Esophagus muscularis mucosa (tissue), 4 donors: Measurements from ENCODE around the gene GLIS2. TPM values are rescaled to one million over a fixed set of nuclear protein-coding genes. Genes with fewer than 3 reads are reported as not detected.

Experiments used
- DNase-seq: peaks from one replicate; pipeline ENCODE4 v3.0.0-alpha.2; 2017; ENCODE audit errors: extremely low spot score
- H3K27ac ChIP-seq, 4 donors: fragments of 200-600 bp; sonication (generic); replicated peaks in 1 of 4; 1 replicate in 3 of 4; 2 replicates in 1 of 4; pipeline ENCODE4 v1.5.1; 2016 to 2019; ENCODE audit warnings: mild to moderate bottlenecking in 1 of 4
- H3K27me3 ChIP-seq, 4 donors: fragments of 200-600 bp; sonication (generic); one replicate each; pipeline versions ENCODE4 v1.5.1 to v1.6.0; 2016 to 2019
- H3K36me3 ChIP-seq, 4 donors: fragments of 200-600 bp; sonication (generic); one replicate each; pipeline ENCODE4 v1.5.1; 2016 to 2019
- H3K4me1 ChIP-seq, 4 donors: fragments of 200-600 bp; sonication (generic); one replicate each; pipeline ENCODE4 v1.5.1; 2016 to 2019
- H3K4me3 ChIP-seq, 4 donors: fragments of 200-600 bp; sonication (generic); 1 replicate in 2 of 4; 2 replicates in 2 of 4; pipeline ENCODE4 v1.5.1; 2016 to 2019; ENCODE audit warnings: mild to moderate bottlenecking in 4 of 4, moderate library complexity in 1 of 4
- H3K9me3 ChIP-seq, 4 donors: fragments of 200-600 bp; sonication (generic); 1 replicate in 3 of 4; 2 replicates in 1 of 4; pipeline ENCODE4 v1.5.1; 2016 to 2019
- EP300 ChIP-seq: sonication (generic); formaldehyde crosslinking; IDR thresholded peaks from one replicate; pipeline ENCODE4 v1.6.1; 2017; ENCODE audit warnings: antibody characterized with exemption
- POLR2A ChIP-seq: fragments of 450-650 bp; IDR thresholded peaks from one replicate; pipeline ENCODE4 v1.6.1; 2017; ENCODE audit warnings: antibody characterized with exemption, moderate library complexity, mild to moderate bottlenecking, low read depth
- POLR2AphosphoS5 ChIP-seq, 2 donors: sonication (generic); formaldehyde crosslinking; IDR thresholded peaks; one replicate each; pipeline ENCODE4 v1.6.1; 2017; ENCODE audit warnings: antibody characterized with exemption in 2 of 2
- WGBS: methylation state at CpG from one replicate; pipeline ENCODE4 v1.1.5; 2018; 5-methylcytosine and 5-hydroxymethylcytosine counted together
- intact Hi-C: fragments of 100-400 bp; cut with DNase I; formaldehyde crosslinking; loops from one replicate; pipeline ENCODE4 v1.15.1; 2023
- total RNA-seq, 4 donors: library from RNA; depleted of rRNA; stranded (reverse); fragments of >200 nt; gene quantifications; one replicate each; pipeline versions ENCODE4 v1.1.0 to v1.2.1, GENCODE V29; 2016
- TF ChIP-seq, protein P1 (sequence below), 3 experiments: fragments of 200-600 bp in 2 of 3; fragments of 450-650 bp in 1 of 3; sonication (generic) in 2 of 3; IDR thresholded peaks; one replicate each; pipeline ENCODE4 v1.5.1; 2017 to 2019; ENCODE audit warnings: antibody characterized with exemption in 3 of 3, mild to moderate bottlenecking in 2 of 3, moderate library complexity in 1 of 3

GLIS2 gene
- total RNA-seq, 4 donors from 2014 or later, result 10.8 to 32.6 (median 14.9) TPM

DNA sequence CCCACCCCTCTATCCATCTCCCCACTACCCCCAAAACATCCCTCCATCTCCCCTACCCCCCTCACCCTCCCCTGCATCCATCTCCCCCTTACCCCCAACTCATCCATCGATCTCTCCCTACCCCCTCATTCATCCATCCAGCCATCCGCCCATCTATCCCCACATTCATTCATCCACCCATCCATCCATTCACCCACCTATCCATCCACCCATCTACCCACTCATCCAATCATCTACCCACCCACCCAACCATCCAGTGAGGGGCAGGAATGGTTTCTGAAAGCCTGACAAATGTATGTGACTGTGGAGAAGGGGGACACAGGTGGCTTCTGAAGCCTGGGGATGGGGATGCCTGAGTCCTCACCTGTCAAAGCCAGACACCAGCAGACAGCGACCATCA lies 44.0 kb downstream of the GLIS2 start:
- TF ChIP-seq EP300 (no peak), POLR2A (no peak), POLR2AphosphoS5 (IDR thresholded peaks at IDR 0.05) (no peak)
- TF ChIP-seq, protein P1, sequence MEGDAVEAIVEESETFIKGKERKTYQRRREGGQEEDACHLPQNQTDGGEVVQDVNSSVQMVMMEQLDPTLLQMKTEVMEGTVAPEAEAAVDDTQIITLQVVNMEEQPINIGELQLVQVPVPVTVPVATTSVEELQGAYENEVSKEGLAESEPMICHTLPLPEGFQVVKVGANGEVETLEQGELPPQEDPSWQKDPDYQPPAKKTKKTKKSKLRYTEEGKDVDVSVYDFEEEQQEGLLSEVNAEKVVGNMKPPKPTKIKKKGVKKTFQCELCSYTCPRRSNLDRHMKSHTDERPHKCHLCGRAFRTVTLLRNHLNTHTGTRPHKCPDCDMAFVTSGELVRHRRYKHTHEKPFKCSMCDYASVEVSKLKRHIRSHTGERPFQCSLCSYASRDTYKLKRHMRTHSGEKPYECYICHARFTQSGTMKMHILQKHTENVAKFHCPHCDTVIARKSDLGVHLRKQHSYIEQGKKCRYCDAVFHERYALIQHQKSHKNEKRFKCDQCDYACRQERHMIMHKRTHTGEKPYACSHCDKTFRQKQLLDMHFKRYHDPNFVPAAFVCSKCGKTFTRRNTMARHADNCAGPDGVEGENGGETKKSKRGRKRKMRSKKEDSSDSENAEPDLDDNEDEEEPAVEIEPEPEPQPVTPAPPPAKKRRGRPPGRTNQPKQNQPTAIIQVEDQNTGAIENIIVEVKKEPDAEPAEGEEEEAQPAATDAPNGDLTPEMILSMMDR (IDR thresholded peaks at IDR 0.05), result no peak
- no peaks in the 10 kb centered on the region for H3K9me3 ChIP-seq
- H3K27ac ChIP-seq, result no peak overlapping the region
- WGBS, result 84% methylated on average over 2 of the region's 3 CpGs
- H3K27me3 ChIP-seq, result no peaks in the 10 kb centered on the region
- DNase-seq, result no peak
- H3K4me1 ChIP-seq, result peaks cover 0 to 7% (median 3%) of the 10 kb centered on the region in 4 donors
- H3K4me3 ChIP-seq, result no peak overlapping the region
- peaks cover 23 to 82% (median 63%) of the 10 kb centered on the region in 4 donors for H3K36me3 ChIP-seq
- intact Hi-C loops, result loop anchor here (1.0 kb wide), 1 partner anchor 41 kb away; no protein-coding TSS in a partner anchor

DNA sequence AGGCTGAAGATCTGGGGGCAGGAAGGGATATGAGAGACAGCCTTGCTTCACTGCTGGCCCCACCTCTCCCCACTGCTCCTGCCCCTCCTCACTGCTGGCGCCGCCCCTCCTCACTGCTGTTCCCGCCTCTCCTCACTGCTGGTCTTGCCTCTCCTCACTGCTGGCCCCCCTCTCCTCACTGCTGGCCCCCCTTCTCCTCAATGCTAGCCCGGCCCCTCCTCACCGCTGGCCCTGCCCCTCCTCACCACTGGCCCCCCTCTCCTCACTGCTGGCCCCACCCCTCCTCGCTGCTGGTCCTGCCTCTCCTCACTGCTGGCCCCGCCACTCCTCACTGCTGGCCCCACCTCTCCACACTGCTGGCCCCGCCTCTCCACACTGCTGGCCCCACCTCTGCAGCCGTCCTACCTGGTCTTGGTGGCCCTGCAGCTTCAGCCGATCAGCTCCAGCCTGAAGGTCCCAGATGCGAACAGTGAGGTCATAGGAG lies 44.7 kb downstream of the GLIS2 start:
- intact Hi-C loops, result no loop called here
- WGBS, result 88% methylated on average over 11 of the region's 11 CpGs
- no peak overlapping the region for H3K4me3 ChIP-seq
- H3K27me3 ChIP-seq, result no peaks in the 10 kb centered on the region
- H3K9me3 ChIP-seq, result no peaks in the 10 kb centered on the region
- peaks cover 0 to 7% (median 3%) of the 10 kb centered on the region in 4 donors for H3K4me1 ChIP-seq
- H3K36me3 ChIP-seq, result peaks cover 23 to 84% (median 65%) of the 10 kb centered on the region in 4 donors
- DNase-seq, result no peak
- no peak overlapping the region for H3K27ac ChIP-seq
- TF ChIP-seq POLR2AphosphoS5 (IDR thresholded peaks at IDR 0.05) (no peak), EP300 (no peak), POLR2A (no peak)
- TF ChIP-seq, protein P1 (IDR thresholded peaks at IDR 0.05), result no peak

DNA sequence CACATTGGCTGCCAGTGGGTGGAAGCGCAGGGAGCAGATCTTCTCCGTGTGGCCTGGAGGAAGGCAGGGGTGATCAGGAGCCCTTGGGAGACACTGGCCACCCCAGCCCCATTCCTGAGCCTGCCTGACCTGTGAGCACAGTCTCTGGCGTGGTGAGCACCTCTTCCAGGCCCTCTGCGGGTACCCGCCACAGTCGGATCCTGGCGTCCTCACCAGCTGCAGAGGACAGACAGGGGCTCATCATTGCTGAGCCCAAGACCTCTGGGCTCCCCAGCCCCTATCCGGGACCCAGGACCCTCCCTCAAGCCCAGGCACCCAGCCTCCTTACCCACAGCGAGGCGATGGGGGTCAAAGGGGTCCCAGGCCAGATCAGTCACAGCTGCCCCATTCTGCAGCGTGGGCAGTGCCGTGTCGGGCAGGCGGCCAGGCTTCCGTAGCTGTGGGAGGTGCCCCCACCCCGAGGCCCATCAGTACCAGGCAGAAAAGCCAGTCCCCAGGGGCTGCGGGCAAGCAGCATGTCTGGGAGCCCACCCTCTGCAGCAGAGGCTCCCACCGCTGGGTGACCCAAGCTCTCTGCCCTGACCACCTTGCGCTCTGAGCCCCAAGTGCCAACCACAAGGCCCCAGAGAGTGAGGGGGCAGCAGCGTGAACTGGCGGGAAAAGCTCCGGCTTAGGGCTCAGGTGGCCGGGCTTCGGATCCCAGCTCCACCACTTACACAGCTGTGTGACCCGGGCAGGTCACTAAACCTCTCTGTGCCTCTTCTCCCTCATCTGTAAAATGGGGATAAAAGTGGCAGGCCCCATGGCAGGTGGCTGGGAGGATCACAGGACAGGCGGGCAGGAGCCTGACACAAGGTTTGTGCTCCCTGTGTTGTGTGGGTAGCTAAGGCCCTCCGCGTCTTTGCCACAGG lies 45.4 kb downstream of the GLIS2 start:
- TF ChIP-seq POLR2AphosphoS5 (IDR thresholded peaks at IDR 0.05) (no peak), POLR2A (no peak), EP300 (no peak)
- TF ChIP-seq, protein P1 (IDR thresholded peaks at IDR 0.05), result no peak
- no peak overlapping the region for H3K4me3 ChIP-seq
- H3K27ac ChIP-seq, result no peak overlapping the region
- intact Hi-C loops, result no loop called here
- peaks cover 0 to 7% (median 3%) of the 10 kb centered on the region in 4 donors for H3K4me1 ChIP-seq
- no peaks in the 10 kb centered on the region for H3K9me3 ChIP-seq
- no peak for DNase-seq
- no peaks in the 10 kb centered on the region for H3K27me3 ChIP-seq
- H3K36me3 ChIP-seq, result peaks cover 23 to 79% (median 68%) of the 10 kb centered on the region in 4 donors
- WGBS, result 95% methylated on average over 9 of the region's 28 CpGs

DNA sequence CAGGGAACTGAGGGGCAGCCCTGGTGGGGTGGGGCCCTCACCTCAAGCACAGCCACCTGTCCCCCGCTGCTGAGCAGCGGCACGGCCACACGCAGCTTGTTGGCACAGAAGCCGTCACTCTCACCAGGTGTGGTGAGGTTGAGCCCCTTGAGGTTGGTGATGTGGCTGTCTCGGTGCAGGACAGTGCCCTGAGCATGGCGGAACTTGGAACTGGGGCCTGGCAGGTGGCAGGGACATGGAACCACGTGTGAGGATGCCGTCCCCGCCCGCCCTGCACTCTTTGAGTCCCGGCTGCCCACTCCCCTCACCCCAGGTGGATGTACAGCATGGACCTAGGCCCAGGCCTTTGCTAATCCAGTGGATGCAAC lies 46.1 kb downstream of the GLIS2 start:
- Histone ChIP-seq H3K27me3 (no peaks in the 10 kb centered on the region), H3K9me3 (no peaks in the 10 kb centered on the region), H3K27ac (no peak overlapping the region), H3K4me3 (no peak overlapping the region), H3K36me3 (peaks cover 22 to 81% (median 66%) of the 10 kb centered on the region in 4 donors), H3K4me1 (peaks cover 0 to 7% (median 3%) of the 10 kb centered on the region in 4 donors)
- TF ChIP-seq POLR2AphosphoS5 (IDR thresholded peaks at IDR 0.05) (no peak), POLR2A (no peak)
- TF ChIP-seq, protein P1 (IDR thresholded peaks at IDR 0.05), result no peak
- intact Hi-C loops, result no loop called here
- WGBS, result 96% methylated on average over 5 of the region's 12 CpGs
- no peak for DNase-seq
